ENCODE results near the gene MOCS2. TPM values are rescaled to one million over a fixed set of nuclear protein-coding genes. Genes with fewer than 3 reads are reported as not detected.

MOCS2 gene
- total and polyA plus RNA-seq, 2 of the 8 experiments (the other 6 are each of a cell fraction or from before 2014, with no cell fraction given), result 6.7 to 16.1 TPM

- no peak for TF ChIP-seq SAP30 (IDR thresholded peaks at IDR 0.05; ENCODE audit: insufficient read depth, insufficient replicate concordance, low read length)
- TF ChIP-seq SUZ12 (IDR thresholded peaks at IDR 0.05; ENCODE audit: low read length), result no peak
- no peak for TF ChIP-seq RFX5 (IDR thresholded peaks at IDR 0.05; ENCODE audit: borderline replicate concordance, low read depth, low read length)
- TF ChIP-seq NANOG (IDR thresholded peaks at IDR 0.05; ENCODE audit: insufficient read depth, low read depth, low read length, poor library complexity, severe bottlenecking), result no peak
- no peak for TF ChIP-seq CBX8 (IDR thresholded peaks at IDR 0.05; ENCODE audit: borderline replicate concordance, low read depth, low read length)
These were observed 14.3 kb downstream of the MOCS2 start (continued) for GRCh38 chr5:53095217-53095616.
